Raji (cell line): ENCODE results near the gene CWC22.
A peak's percentile ranks its signal among the peaks of the same experiment; 100 is the strongest.

Experiments used
- POLR2A ChIP-seq: IDR thresholded peaks from 2 replicates; pipeline ENCODE4 v1.6.1; 2011; ENCODE audit warnings: low read depth, low read length, control low read depth; ENCODE audit not compliant: insufficient read depth

Gene CWC22

GRCh38 chr2:180006781-180007579, at the start of gene CWC22:
Gene CWC22 (minus strand): TSS chr2:180007297. CDS start chr2:179993341, 13,956 bp downstream.
- TF ChIP-seq POLR2A: peak; percentile 56

GRCh38 chr2:180056367-180057118, 49.4 kb upstream of the CWC22 start:
- TF ChIP-seq POLR2A: no peak

DNA sequence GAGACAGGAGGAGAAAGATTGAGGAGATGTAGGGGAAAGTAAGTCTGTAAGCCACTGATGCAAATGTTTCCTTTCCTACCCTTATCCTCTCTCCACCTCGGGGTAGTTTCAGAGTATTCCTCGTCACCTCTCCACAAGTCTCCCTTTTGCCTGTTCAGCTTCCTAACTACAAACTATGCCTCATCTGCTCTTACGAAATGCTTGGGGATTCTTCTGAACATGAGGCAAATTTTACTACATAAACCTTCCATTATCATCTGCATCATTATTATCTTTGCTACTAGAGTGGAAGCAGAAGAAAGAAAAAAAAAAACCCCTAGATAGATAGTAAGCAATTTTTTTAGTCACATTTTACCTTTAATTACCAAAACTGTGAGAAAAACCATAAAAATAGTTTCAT, 43.1 kb upstream of the CWC22 start:
- no peak for TF ChIP-seq POLR2A

GRCh38 chr2:180048251-180048650, 41.2 kb upstream of the CWC22 start:
- TF ChIP-seq POLR2A: no peak

DNA sequence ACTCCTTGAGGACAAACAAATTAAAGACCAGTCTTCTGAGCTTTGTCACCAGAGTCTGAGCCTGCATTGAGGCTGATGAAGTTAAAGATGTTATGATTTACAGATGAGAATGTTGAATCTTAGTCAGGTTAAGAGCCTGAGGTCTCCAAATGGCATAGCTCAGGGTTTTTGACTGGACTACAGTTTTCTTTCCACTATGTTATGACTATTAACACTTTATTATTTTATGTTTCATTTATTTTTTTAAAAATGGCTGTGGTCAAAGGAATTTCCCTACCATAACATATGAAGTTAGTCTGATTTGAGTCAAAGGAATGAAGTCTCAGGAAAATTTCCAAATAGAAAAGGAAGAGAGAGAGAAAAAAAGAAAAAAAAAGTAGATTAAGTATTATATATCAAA, 39.7 kb upstream of the CWC22 start:
- no peak for TF ChIP-seq POLR2A

GRCh38 chr2:180046202-180046601, 39.1 kb upstream of the CWC22 start:
- no peak for TF ChIP-seq POLR2A

- no peak for TF ChIP-seq POLR2A
Measured at GRCh38 chr2:180040146-180040925, 33.2 kb upstream of the CWC22 start.

- TF ChIP-seq POLR2A: no peak
Measured at GRCh38 chr2:180038997-180039396, 31.9 kb upstream of the CWC22 start.

- no peak for TF ChIP-seq POLR2A
Measured at GRCh38 chr2:180033993-180034894, 27.1 kb upstream of the CWC22 start.

GRCh38 chr2:180029575-180029974, 22.5 kb upstream of the CWC22 start:
- TF ChIP-seq POLR2A: no peak

- no peak for TF ChIP-seq POLR2A
Measured at GRCh38 chr2:180021850-180022249, 14.8 kb upstream of the CWC22 start.

DNA sequence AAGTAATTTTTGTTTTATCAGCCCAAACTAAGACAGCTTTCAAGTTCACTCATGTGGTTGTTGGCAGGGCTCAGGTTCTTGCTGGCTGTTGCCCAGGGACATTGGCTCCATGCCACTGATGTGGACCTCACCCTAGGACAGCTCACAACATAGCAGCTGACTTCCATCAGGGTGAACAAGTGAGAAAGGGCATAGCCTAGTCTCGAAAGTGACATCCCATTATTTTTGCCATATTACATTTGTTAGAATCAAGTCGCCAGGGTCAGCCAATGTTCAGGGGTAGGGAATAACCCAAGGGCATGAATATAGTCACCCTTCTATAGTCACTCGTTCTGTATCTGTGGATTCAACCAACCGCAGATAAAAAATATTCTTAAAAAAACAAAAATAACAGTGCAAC, 10.7 kb upstream of the CWC22 start:
- no peak for TF ChIP-seq POLR2A

GRCh38 chr2:180016937-180017336, 9.8 kb upstream of the CWC22 start:
- no peak for TF ChIP-seq POLR2A

GRCh38 chr2:180015951-180016709, 9.0 kb upstream of the CWC22 start:
- TF ChIP-seq POLR2A: no peak
